Uterus (tissue), 4 donors: ENCODE measurements around the gene HNRNPAB. TPM values are rescaled to one million over a fixed set of nuclear protein-coding genes. Genes with fewer than 3 reads are reported as not detected.
A peak's percentile ranks its signal among the peaks of the same experiment; 100 is the strongest.

ENCODE experiments used
- DNase-seq, 2 donors: peaks; one replicate each; pipeline ENCODE4 v3.0.0-alpha.2; 2019 to 2020
- H3K27ac ChIP-seq, 2 donors: fragments of 200-600 bp; sonication (generic); 1 replicate in 1 of 2; 2 replicates in 1 of 2; pipeline ENCODE4 v1.5.1; 2016 to 2018
- H3K27me3 ChIP-seq, 2 donors: fragments of 200-600 bp; sonication (generic); one replicate each; pipeline ENCODE4 v1.5.1; 2018 to 2019; ENCODE audit warnings: control low read depth in 1 of 2
- H3K36me3 ChIP-seq, 2 donors: fragments of 200-600 bp; sonication (generic); one replicate each; pipeline ENCODE4 v1.5.1; 2019; ENCODE audit warnings: control low read depth in 1 of 2
- H3K4me1 ChIP-seq, 2 donors: fragments of 200-600 bp; sonication (generic); one replicate each; pipeline ENCODE4 v1.5.1; 2018 to 2019; ENCODE audit warnings: control low read depth in 1 of 2
- H3K4me3 ChIP-seq, 2 donors: fragments of 200-600 bp; sonication (generic); 1 replicate in 1 of 2; 2 replicates in 1 of 2; pipeline ENCODE4 v1.5.1; 2018 to 2019; ENCODE audit warnings: mild to moderate bottlenecking in 1 of 2
- H3K9me3 ChIP-seq, 2 donors: fragments of 200-600 bp; sonication (generic); one replicate each; pipeline ENCODE4 v1.5.1; 2019; ENCODE audit warnings: control low read depth in 1 of 2
- CTCF ChIP-seq, 4 experiments: fragments of 200-600 bp in 2 of 4; fragments of 450-650 bp in 2 of 4; sonication (generic) in 2 of 4; IDR thresholded peaks; one replicate each; pipeline ENCODE4 v1.5.1; 2016 to 2019; ENCODE audit warnings: antibody characterized with exemption in 4 of 4, mild to moderate bottlenecking in 2 of 4, moderate library complexity in 1 of 4
- POLR2A ChIP-seq, 2 donors: fragments of 450-650 bp; IDR thresholded peaks; one replicate each; pipeline ENCODE4 v1.6.1; 2016; ENCODE audit warnings: antibody characterized with exemption in 2 of 2, mild to moderate bottlenecking in 1 of 2, moderate library complexity in 1 of 2
- intact Hi-C: fragments of 100-400 bp; cut with DNase I; formaldehyde crosslinking; loops from one replicate; pipeline ENCODE4 v1.15.1; 2023; ENCODE audit warnings: low total_unique reads
- total RNA-seq, 4 donors: library from RNA; depleted of rRNA in 3 of 4; stranded (reverse); fragments of >200 nt in 3 of 4; gene quantifications; one replicate each; pipeline versions ENCODE4 v1.1.0 to v1.2.4, GENCODE V29; 2014 to 2023
- donor health status: DM: yes; HTN: yes; CAD: no.

The HNRNPAB gene
- total RNA-seq, 4 donors from 2014 or later = 45.1 to 112 (median 73.4) TPM

GRCh38 chr5:178205749-178206047 is 1.4 kb downstream of the HNRNPAB start:
- intact Hi-C loops = no loop called here
- DNase-seq = no peak
- Histone ChIP-seq H3K4me3 (peak overlapping the region; percentile 52 to 100), H3K27me3 (no peaks in the 10 kb centered on the region), H3K36me3 (no peaks in the 10 kb centered on the region), H3K9me3 (no peaks in the 10 kb centered on the region), H3K27ac (peak overlapping the region; percentile 67 to 97), H3K4me1 (peaks cover 6 to 12% of the 10 kb centered on the region in 2 donors)
- TF ChIP-seq CTCF (IDR thresholded peaks at IDR 0.05) (no peak), POLR2A (IDR thresholded peaks at IDR 0.05) (no peak)

- Histone ChIP-seq H3K4me3 (peak overlapping the region; percentile 52 to 100), H3K36me3 (no peaks in the 10 kb centered on the region), H3K9me3 (no peaks in the 10 kb centered on the region), H3K27me3 (no peaks in the 10 kb centered on the region), H3K4me1 (peaks cover 6 to 12% of the 10 kb centered on the region in 2 donors), H3K27ac (peak overlapping the region; percentile 67 to 97)
- intact Hi-C loops = no loop called here
- no peak for DNase-seq
- TF ChIP-seq CTCF (IDR thresholded peaks at IDR 0.05) = no peak
- TF ChIP-seq POLR2A (IDR thresholded peaks at IDR 0.05) = no peak
These were observed 2.1 kb downstream of the HNRNPAB start for GRCh38 chr5:178206166-178207101.

GRCh38 chr5:178207183-178207916 is 3.0 kb downstream of the HNRNPAB start:
- Histone ChIP-seq H3K4me3 (no peak overlapping the region), H3K27me3 (no peaks in the 10 kb centered on the region), H3K4me1 (peaks cover 6 to 12% of the 10 kb centered on the region in 2 donors), H3K27ac (no peak overlapping the region), H3K9me3 (no peaks in the 10 kb centered on the region), H3K36me3 (no peaks in the 10 kb centered on the region)
- intact Hi-C loops = no loop called here
- no peak for DNase-seq
- no peak for TF ChIP-seq CTCF (IDR thresholded peaks at IDR 0.05)
- TF ChIP-seq POLR2A (IDR thresholded peaks at IDR 0.05) = no peak

GRCh38 chr5:178207917-178208280 is 3.6 kb downstream of the HNRNPAB start:
- intact Hi-C loops = no loop called here
- TF ChIP-seq CTCF (IDR thresholded peaks at IDR 0.05) (no peak), POLR2A (IDR thresholded peaks at IDR 0.05) (no peak)
- Histone ChIP-seq H3K9me3 (no peaks in the 10 kb centered on the region), H3K36me3 (no peaks in the 10 kb centered on the region), H3K4me3 (no peak overlapping the region), H3K4me1 (peaks cover 6 to 12% of the 10 kb centered on the region in 2 donors), H3K27ac (no peak overlapping the region), H3K27me3 (no peaks in the 10 kb centered on the region)
- DNase-seq = no peak
